Right lobe of liver (tissue), 6 donors: Measurements from ENCODE around the gene TRIO. TPM values are rescaled to one million over a fixed set of nuclear protein-coding genes. Genes with fewer than 3 reads are reported as not detected.

Experiments
- ATAC-seq, 4 donors: fragments of 200-7000 bp; cut with Tn5 transposase; one replicate each; pipeline ENCODE4 v1.9.1; 2020; ENCODE audit warnings: mild to moderate bottlenecking in 4 of 4, moderate library complexity in 4 of 4
- DNase-seq, 3 donors: peaks; one replicate each; pipeline ENCODE4 v3.0.0-alpha.2; 2020
- H3K27ac ChIP-seq, 3 donors: fragments of 200-600 bp; one replicate each; pipeline ENCODE4 v1.8.0; 2022
- H3K27me3 ChIP-seq, 2 donors: fragments of 200-600 bp; one replicate each; pipeline ENCODE4 v1.8.0; 2022
- H3K36me3 ChIP-seq, 4 donors: fragments of 200-600 bp; sonication (generic) in 1 of 4; one replicate each; pipeline versions ENCODE4 v1.5.1 to v1.8.0; 2017 to 2022; ENCODE audit warnings: control low read depth in 1 of 4
- H3K4me1 ChIP-seq, 4 donors: fragments of 200-600 bp; sonication (generic) in 1 of 4; one replicate each; pipeline versions ENCODE4 v1.5.1 to v1.8.0; 2017 to 2022; ENCODE audit warnings: control low read depth in 1 of 4
- H3K4me3 ChIP-seq, 3 donors: fragments of 200-600 bp; one replicate each; pipeline ENCODE4 v1.8.0; 2022
- H3K9me3 ChIP-seq, 4 donors: fragments of 200-600 bp; sonication (generic) in 1 of 4; one replicate each; pipeline versions ENCODE4 v1.5.1 to v1.8.0; 2017 to 2022; ENCODE audit warnings: control low read depth in 1 of 4
- POLR2A ChIP-seq: fragments of 450-650 bp; IDR thresholded peaks from one replicate; pipeline ENCODE4 v1.6.1; 2017; ENCODE audit warnings: antibody characterized with exemption, mild to moderate bottlenecking
- WGBS: methylation state at CpG from one replicate; pipeline ENCODE4 v1.1.6; 2018; ENCODE audit warnings: low coverage, low lambda C conversion rate; ENCODE audit not compliant: insufficient coverage; ENCODE audit errors: missing lambda C conversion rate; 5-methylcytosine and 5-hydroxymethylcytosine counted together
- intact Hi-C, 2 donors: fragments of 100-400 bp; cut with DNase I; formaldehyde crosslinking; loops; one replicate each; pipeline versions ENCODE4 v1.11.2 to v1.14.1; 2022
- total RNA-seq, 6 experiments: library from RNA; depleted of rRNA in 2 of 6; stranded (reverse); fragments of >200 nt in 2 of 6; fragmentation: NEBNext Ultra II Directional in 3 of 6; extraction: Animal tissue kit (Norgen Biotek cat#: 25700) in 3 of 6; gene quantifications; one replicate each; pipeline versions ENCODE4 v1.1.0 to v1.2.4, GENCODE V29; 2016 to 2023
- TF ChIP-seq, protein P1 (sequence below), 4 donors: fragments of 200-600 bp in 3 of 4; fragments of 450-650 bp in 1 of 4; IDR thresholded peaks; one replicate each; pipeline versions ENCODE4 v1.5.1 to v1.8.0; 2016 to 2022; ENCODE audit warnings: antibody characterized with exemption in 4 of 4, mild to moderate bottlenecking in 2 of 4
- donor health status: DM: no; HTN: yes; CAD: no.
- donor health status: DM: no; HTN: no; CAD: no.
- donor health status: DM: no; HTN: no; CAD: no.
- donor health status: DM: no; HTN: yes; CAD: no.
- donor health status: DM: no; HTN: yes; CAD: no.

TRIO gene
- total RNA-seq, 6 experiments from 2014 or later: 34.7 to 63.5 (median 50.2) TPM

DNA sequence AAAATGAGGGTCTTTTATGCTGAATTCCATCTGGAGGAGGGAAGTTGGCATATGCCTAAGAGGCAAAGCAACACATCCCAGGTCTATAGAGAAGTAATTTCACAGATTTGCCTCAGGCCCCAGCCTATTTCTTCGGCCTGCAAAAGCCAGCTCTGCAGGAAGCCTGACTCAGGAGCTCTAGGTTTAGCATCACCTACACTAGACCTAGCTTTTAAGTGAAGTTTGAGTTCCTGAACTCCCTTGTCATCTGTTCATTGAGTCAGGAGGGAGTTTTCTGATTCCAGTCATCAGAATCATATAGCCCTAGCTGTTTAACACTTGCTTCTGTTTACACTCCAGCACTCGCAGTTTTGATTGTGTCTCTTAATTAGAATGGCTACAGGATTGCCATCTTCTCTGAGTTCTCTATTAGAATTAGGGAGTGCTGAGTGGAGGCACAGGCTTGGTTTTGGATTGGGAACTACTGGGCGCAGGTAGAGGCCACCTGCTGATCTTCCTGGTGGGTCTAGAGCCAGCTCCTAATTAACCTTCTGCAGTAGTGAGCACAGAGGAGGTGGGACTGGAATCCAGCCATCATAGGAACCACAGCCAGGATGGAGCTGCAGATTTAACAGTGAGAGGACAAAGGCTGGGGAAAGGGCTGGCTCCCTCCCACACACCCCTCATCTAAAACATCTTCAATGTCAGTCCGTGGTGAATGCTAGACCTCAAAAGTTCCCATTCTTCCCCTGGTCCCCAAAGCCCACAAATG is 179.5 kb downstream of the TRIO start:
- Histone ChIP-seq H3K4me1 (no peaks in the 10 kb centered on the region), H3K36me3 (peaks cover 0 to 21% (median 0%) of the 10 kb centered on the region in 4 donors), H3K9me3 (no peaks in the 10 kb centered on the region), H3K27me3 (no peaks in the 10 kb centered on the region), H3K27ac (no peak overlapping the region), H3K4me3 (no peak overlapping the region)
- TF ChIP-seq, protein P1, sequence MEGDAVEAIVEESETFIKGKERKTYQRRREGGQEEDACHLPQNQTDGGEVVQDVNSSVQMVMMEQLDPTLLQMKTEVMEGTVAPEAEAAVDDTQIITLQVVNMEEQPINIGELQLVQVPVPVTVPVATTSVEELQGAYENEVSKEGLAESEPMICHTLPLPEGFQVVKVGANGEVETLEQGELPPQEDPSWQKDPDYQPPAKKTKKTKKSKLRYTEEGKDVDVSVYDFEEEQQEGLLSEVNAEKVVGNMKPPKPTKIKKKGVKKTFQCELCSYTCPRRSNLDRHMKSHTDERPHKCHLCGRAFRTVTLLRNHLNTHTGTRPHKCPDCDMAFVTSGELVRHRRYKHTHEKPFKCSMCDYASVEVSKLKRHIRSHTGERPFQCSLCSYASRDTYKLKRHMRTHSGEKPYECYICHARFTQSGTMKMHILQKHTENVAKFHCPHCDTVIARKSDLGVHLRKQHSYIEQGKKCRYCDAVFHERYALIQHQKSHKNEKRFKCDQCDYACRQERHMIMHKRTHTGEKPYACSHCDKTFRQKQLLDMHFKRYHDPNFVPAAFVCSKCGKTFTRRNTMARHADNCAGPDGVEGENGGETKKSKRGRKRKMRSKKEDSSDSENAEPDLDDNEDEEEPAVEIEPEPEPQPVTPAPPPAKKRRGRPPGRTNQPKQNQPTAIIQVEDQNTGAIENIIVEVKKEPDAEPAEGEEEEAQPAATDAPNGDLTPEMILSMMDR (IDR thresholded peaks at IDR 0.05): no peak
- no peak for TF ChIP-seq POLR2A
- 63% methylated on average over 3 of the region's 4 CpGs for WGBS
- no peak for ATAC-seq
- DNase-seq: no peak
- intact Hi-C loops: no loop called here

DNA sequence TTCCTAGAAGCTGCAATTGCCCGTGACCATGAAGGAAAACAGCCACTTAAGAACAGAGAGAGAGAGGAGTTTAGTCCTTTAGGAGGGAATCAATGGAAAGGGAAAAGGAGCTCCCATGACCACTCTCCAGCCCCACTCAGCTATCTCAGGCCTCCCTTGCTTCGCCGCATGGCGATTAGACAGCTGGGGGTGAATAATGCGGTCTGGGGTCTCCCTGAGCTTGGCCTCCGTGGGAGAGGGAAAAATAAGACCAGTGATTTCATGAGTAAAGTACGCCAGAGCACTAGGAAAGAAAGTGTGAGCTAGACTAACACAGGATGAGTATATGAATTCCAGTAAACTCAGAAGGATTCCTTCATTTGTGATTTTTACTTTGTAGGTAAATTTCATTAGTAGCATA is 180.3 kb downstream of the TRIO start:
- no peak overlapping the region for H3K27ac ChIP-seq
- no peak for TF ChIP-seq POLR2A
- TF ChIP-seq, protein P1 (IDR thresholded peaks at IDR 0.05): no peak
- WGBS: 94% methylated on average over 7 of the region's 7 CpGs
- H3K4me1 ChIP-seq: no peaks in the 10 kb centered on the region
- no peak overlapping the region for H3K4me3 ChIP-seq
- no peaks in the 10 kb centered on the region for H3K27me3 ChIP-seq
- no peaks in the 10 kb centered on the region for H3K9me3 ChIP-seq
- intact Hi-C loops: no loop called here
- peaks cover 0 to 20% (median 0%) of the 10 kb centered on the region in 4 donors for H3K36me3 ChIP-seq
- ATAC-seq (no peak), DNase-seq (no peak)

DNA sequence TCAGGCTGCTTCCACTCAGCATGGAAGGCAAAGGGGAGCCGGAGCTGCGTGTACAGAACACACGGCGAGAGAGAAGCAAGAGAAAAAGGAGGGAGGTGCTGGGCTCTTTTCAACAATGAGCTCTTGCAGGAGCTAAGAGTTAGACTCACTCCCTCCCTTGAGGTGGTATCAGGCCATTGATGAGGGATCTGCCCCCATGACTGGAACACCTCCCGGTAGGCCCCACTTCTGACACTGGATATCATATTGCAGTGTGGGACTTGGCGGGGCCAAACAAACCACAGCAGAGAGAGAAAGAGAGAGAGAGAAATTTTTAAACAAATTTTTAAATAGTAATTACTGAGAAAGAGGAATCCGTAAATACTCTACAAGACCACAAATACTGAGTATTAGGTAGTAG is 182.2 kb downstream of the TRIO start:
- Histone ChIP-seq H3K27me3 (no peaks in the 10 kb centered on the region), H3K9me3 (no peaks in the 10 kb centered on the region), H3K4me3 (no peak overlapping the region), H3K27ac (no peak overlapping the region), H3K36me3 (peaks cover 0 to 14% (median 0%) of the 10 kb centered on the region in 4 donors), H3K4me1 (no peaks in the 10 kb centered on the region)
- DNase-seq: no peak
- ATAC-seq: no peak
- intact Hi-C loops: no loop called here
- TF ChIP-seq, protein P1 (IDR thresholded peaks at IDR 0.05): no peak
- TF ChIP-seq POLR2A: no peak
- 90% methylated on average over 7 of the region's 7 CpGs for WGBS

DNA sequence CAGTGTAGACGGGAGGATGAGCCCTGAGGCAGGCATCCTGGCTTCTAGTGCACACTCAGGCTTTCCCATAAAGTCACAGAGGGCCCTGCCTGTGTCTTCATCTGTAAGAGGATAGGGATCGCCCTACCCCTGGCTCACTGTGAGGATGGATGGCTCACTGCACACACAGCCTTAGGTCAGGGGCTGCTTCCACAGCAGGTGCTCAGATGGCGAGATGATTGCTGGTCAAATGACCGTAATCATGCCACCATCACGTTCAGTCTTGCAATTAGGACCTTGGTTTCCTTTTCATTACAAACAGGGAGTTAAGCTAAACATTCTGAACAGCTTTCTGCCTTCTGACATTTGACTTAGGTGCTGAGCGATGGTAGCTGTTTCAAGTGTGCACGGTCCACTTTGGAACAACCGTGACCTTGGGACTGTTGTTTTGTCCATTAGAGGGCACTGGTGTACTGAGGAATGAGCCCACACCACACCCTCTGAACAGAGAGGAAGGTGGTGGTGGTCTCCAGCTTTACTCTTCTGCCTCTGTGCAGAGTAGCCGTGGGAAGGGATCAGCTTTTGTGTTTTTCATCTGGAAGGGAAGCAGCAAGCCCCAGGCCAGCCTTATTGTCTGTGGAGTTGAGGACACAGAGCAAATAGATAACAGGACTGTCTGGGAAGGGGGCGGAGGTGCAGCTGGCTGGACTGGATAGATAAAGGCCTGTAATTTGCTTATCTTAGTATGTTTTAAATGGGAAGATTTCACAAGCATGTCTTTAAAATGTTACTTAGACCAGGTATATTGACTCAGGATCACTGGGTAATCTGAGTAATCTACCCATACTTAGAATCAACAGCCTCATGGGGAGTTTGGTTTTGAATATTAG is 183.1 kb downstream of the TRIO start:
- WGBS: 58% methylated on average over 5 of the region's 10 CpGs
- intact Hi-C loops: no loop called here
- no peaks in the 10 kb centered on the region for H3K27me3 ChIP-seq
- ATAC-seq (peak; percentile 75 to 83 (median 78)), DNase-seq (no peak)
- H3K9me3 ChIP-seq: no peaks in the 10 kb centered on the region
- no peak for TF ChIP-seq POLR2A
- TF ChIP-seq, protein P1 (IDR thresholded peaks at IDR 0.05): peak; percentile 7 to 50 (median 36)
- H3K4me3 ChIP-seq: no peak overlapping the region
- H3K27ac ChIP-seq: no peak overlapping the region
- no peaks in the 10 kb centered on the region for H3K4me1 ChIP-seq
- peaks cover 0 to 19% (median 0%) of the 10 kb centered on the region in 4 donors for H3K36me3 ChIP-seq
